HG03520 (cell line): Measurements from ENCODE around the gene AMOT.

Source experiments
- ATAC-seq: cut with Tn5 transposase; IDR thresholded peaks from one replicate; pipeline ENCODE4 v1.9.1; 2021; ENCODE audit warnings: mild to moderate bottlenecking, moderate library complexity; ENCODE audit not compliant: unreplicated experiment

AMOT gene

GRCh38 chrX:112800971-112801775, 39.5 kb downstream of the AMOT start:
- ATAC-seq: no peak

DNA sequence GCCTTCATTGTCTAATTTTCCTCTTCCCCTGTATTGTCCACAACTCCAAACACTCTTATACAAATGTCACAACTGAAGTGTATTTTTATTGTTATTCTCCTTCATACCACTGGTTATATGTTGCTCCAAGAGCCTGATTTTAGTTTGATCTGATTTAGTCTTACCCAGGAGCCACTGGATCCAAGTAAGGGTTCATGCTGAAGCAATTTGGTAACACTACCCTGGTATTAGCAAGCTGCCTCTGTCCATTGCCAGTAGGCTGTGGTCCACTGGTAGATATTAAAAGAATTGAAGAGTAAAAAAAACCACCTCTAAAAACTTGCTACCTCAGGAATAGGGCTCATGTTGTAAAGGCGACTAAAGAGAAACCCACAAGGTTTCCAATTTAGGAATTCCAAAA, 41.2 kb downstream of the AMOT start:
- no peak for ATAC-seq

GRCh38 chrX:112798736-112799135, 41.9 kb downstream of the AMOT start:
- ATAC-seq: no peak

- no peak for ATAC-seq
These were observed 50.7 kb downstream of the AMOT start for GRCh38 chrX:112789931-112790330.

DNA sequence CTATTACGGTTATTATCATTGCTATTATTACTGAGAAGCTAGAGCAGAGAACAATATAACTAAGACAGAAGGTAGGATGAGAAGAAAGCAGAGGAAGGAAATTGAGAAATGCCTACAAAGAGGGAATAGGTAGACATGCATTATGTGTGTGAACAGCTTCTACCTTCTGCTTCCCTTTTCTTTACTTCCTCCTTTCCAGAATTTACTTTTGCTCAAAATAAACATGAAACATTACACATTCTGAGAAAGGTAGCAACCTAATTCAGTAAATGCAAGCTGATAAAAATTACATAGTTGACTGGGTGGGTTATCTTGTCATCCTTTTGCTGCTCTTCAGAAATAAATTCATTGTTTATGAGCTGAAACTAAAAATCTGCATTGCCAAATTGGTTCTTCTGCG, 54.6 kb downstream of the AMOT start:
- no peak for ATAC-seq

DNA sequence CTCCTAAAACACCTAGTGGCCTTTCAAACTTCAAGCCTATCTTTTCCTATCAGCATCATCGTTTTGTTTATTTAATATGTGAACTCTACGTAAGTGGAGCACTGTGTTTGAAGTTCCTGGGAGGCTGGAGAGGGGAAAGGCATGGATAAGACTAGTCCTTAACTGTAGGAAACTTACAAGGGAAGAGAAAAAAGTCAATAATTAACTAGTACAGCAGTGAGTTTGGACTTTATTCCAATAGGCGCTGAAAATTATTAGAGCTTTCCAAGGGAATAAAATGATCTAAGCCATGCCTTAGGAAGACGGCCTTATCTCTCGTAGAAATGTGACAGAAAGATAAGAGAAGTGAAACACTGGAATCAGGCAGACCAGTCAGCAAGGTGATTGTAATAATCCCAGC, 55.3 kb downstream of the AMOT start:
- ATAC-seq: no peak

GRCh38 chrX:112784692-112785091, 55.9 kb downstream of the AMOT start:
- ATAC-seq: no peak

DNA sequence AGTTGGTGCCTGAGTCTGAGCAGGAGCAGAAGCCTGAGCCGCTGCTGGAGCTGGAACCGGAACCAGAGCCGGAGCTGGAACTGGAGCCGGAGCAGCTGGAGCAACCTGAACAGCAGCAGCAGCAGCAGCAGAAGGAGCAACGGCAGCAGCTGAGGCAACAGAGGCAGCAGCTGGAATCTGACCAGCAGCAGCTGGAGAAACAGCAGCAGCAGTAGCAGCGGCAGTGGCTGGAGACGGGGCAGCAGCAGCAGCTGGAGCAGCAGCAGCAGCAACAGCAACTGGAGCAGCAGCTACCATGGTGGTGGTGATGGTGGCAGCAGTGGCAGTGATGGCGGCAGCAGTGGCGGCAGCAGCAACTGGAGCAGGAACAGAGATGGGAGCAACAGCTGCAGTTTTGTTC, 61.5 kb downstream of the AMOT start:
- no peak for ATAC-seq

DNA sequence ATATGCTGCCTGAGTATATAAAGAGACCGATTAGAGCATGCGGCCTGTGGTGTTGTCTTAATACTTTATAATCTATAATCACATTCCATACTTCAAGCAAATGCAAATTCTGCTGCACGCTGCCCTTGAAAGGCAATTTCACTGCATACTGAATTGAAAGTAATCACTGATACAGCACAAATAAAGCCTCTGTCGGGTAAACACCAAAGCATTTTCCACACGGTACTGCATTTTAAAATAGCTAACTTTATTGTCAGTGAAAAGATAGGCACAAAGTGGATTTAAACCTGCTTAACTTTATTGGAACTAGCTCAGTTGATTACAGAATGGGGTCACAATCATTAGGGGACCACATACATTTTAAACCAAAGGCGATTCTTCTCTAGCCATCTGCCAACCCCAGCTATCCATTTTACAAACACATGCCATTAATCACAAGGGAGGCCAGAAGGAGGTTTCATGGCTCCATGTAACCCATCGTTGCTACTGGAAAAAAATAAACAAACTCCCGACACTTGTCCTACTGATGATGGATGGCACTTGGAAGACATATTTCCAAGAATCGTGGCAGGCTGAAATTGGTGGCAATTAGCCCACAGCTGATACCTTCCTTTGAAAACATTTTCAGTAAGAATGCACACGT, 65.9 kb downstream of the AMOT start:
- ATAC-seq: no peak

DNA sequence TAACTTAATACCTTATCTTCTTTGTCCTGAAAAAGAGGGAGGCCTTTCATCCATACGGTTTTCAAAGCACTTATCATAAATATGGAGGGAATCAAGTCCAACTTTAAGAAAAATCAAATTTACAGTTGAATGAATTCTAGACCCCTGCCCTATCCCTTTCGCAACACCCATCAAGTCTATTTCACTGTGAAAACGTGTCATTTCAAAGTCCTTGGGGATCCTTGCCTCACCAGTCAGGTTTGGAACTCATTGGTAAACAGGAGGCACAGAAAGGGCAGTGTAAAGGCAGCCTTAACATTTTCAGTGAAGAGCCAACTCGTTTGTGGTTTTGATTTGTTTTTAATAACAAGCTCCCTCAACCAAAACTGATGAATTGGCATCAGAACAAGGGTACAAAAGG, 66.5 kb downstream of the AMOT start:
- no peak for ATAC-seq

DNA sequence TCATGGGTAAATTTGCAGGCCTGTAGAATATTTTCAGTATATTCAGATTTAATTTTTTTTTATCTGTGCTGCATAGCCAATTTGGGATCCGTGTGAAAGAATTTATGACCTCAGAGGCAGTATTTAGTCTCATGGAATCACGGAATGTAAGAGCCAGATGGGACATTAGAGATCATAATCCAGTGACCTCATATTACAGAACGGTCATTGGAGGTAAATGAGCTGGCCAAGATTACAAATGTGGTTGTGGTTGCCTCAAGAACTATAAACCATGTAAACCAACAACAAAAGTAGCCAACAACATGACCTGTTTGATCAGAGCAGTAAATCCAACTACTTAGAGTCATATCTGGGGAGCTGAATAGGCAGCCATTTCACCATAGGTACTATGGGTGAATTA, 71.6 kb downstream of the AMOT start:
- no peak for ATAC-seq

- ATAC-seq: no peak
These were observed 72.1 kb downstream of the AMOT start for GRCh38 chrX:112768563-112768962.

DNA sequence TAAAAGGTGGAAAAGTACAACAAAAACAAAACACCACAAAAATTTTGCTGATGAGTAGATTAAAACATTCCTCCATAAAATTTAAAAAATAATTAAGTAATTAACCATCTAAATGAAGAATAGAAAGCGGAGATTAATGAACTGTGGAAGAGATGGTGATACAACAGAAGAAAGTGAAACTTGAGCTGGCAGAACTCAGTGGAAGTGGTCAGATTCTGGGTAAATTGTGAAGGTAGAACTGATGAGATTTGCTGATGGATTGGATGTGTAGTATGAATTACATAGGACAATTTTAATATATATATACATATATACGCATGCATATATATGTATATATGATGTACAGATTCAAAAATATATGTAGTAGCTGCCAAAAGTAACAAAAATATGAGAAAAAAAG, 73.9 kb downstream of the AMOT start:
- no peak for ATAC-seq

DNA sequence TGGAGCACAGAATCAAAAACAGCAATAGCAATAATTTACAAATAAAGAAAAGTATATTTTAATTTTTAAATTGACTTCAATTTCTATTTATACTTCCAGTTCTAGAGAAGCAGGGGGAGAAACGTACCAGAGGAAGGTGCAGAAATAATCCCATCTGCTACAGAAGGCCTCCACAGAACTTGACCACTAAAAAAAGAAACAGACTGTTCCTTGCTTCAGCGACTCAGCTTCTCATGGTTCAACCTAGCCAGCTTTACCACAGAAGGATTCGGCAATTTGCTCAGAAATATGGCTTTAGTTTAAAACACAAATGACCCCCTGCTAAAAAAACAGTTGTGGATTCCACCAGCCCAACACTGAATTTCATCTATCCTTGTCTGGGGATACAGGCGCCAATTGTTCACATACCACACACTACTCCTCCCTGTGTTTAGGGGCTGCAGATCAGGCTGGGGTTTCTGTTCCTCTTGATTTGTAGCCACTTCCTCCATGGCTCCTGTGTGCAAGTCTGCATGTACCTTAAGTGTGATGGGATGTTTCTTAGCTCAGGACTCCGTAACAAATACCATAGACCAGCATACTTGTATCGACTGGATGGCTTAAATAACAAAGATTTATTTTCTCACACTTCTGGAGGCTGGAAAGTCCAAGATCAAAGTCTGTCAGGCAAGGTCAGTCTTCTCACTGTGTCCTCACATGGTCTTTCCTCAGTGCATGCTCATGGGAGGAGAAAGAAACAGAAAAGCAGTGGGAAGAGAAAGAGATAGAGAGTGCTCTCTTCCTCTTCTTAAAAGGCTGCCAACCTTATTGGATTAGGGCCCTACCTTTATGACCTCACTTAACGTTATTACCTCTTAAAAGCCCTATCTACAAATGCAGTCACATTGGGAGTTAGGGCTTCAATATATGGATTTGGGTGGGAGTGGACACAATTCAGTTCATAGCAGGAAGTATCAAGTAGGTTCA, 79.1 kb downstream of the AMOT start:
- ATAC-seq: peak; percentile 82

DNA sequence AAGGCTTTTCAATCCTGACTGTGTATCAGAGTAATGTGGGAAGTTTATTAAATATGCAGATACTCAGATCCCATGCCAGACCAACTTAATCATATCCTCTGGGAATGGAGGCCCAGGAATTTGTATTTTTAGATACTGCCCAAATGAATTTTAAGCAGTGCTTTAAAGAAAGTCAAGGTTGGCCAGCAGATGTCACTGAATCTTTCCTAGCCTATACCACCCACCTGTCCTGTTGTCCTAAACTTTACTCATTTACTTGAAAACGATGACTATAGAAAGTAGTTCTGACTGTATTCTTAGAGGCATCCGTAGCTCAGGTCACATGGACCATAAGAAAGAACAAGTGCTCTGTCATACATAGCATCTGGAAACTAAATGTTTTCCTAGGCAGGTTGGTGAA, 79.9 kb downstream of the AMOT start:
- ATAC-seq: peak; percentile 41

- no peak for ATAC-seq
These were observed 80.7 kb downstream of the AMOT start for GRCh38 chrX:112759966-112760365.

DNA sequence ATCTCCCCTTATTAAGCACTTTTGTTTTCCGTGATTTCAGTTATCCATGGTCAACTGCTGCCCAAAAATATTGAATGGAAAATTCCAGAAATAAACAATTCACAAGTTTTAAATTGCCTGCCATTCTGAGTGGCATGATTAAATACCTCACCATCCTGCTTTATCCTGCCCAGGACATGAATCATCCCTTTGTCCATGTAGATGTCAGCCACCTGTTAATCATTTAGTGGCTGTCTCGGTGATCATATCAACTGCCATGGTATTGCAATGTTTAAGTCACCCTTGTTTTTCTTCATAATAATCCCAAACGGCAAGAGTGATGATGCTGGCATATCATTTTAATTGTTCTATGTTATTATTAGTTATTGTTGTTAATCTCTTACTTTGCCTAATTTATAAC, 81.1 kb downstream of the AMOT start:
- ATAC-seq: no peak

DNA sequence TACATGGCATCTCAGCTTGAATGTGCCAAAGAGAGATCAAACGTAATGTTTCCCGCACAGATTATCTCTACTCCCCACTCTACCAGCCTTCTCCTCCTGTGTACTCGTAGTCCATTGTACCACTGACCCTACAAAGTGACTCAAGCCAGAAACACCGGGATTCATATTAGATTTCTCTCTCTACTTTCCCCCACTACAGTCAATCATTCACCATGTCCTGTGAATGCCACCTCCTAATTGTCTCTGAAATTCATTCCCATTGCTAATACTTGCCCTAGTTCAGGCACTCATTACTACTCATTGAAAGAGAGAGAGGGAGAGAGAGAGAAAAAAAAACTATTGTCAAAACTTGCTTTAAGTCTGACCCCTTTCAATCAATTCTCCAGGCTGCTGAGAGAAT, 82.7 kb downstream of the AMOT start:
- no peak for ATAC-seq

GRCh38 chrX:112753116-112753515, 87.5 kb downstream of the AMOT start:
- no peak for ATAC-seq

GRCh38 chrX:112751076-112751475, 89.6 kb downstream of the AMOT start:
- no peak for ATAC-seq

DNA sequence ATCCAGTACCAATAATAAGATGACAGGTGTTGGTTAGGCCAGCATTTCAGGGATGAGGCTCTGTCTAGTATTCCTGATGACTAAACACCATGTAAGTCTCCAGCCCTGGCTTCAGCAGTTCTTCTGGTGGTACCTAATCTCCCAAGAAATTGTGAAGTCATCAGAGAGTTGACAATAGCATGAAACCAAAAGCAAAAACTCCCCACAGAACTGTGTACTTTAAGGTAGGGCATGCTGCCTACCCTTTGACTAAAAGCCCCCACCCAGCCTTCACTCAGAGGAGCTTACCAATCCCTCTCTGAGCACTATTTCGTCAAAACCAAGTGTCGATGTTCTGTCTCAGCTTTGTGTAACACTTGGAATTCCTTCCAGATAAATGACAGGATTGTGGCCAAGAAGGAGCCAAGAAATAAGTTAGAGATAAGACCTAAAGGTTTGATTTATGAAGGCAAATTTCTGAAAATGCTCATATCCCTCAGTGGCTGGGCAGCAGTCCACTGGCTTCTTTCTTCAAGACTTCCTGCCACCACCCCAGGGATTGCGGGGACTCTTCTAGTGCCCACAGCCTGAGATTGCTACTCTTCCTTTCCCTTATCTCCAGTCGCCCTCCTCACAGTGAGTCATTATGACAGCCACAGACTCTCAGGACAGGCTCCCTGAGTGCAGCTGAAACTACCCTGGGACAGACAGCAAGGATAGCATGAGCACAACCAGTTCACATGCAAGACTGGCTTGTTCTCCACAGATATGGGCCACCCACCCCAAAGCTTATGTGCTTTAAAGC, 93.6 kb downstream of the AMOT start:
- ATAC-seq: no peak
